Activated CD8-positive, alpha-beta T cell treated with anti-CD3 and anti-CD28 coated beads for 36 hours (primary cell): ENCODE measurements around the gene HMMR. TPM values are rescaled to one million over a fixed set of nuclear protein-coding genes. Genes with fewer than 3 reads are reported as not detected.

Source experiments
- ATAC-seq: fragments of 200-7000 bp; cut with Tn5 transposase; one replicate; pipeline ENCODE4 v1.10.0; 2021; ENCODE audit warnings: mild to moderate bottlenecking, moderate library complexity
- CTCF ChIA-PET: fragments of 350-600 bp; sonication (Branson Sonifier 250); formaldehyde crosslinking; loops from one replicate; lab custom pipeline; 2021; ENCODE audit warnings: antibody characterized with exemption; lab: Charles Lee
- POLR2A ChIA-PET: fragments of 350-600 bp; sonication (Branson Sonifier 250); formaldehyde crosslinking; loops from one replicate; lab custom pipeline; 2021; ENCODE audit warnings: antibody characterized with exemption; lab: Charles Lee
- DNase-seq: peaks from one replicate; pipeline ENCODE4 v3.0.0-alpha.2; 2020
- H3K27ac Mint-ChIP-seq: one replicate; pipeline ENCODE4 v1.8.0; 2021; ENCODE audit warnings: mild to moderate bottlenecking, mixed read lengths
- H3K27me3 Mint-ChIP-seq: one replicate; pipeline ENCODE4 v1.8.0; 2021; ENCODE audit warnings: mixed read lengths
- H3K36me3 Mint-ChIP-seq: one replicate; pipeline ENCODE4 v1.8.0; 2021; ENCODE audit warnings: low read depth, mixed read lengths
- H3K4me1 Mint-ChIP-seq: one replicate; pipeline ENCODE4 v1.8.0; 2021; ENCODE audit warnings: low read depth, mixed read lengths
- H3K4me3 Mint-ChIP-seq: one replicate; pipeline ENCODE4 v1.8.0; 2021; ENCODE audit warnings: mild to moderate bottlenecking, moderate library complexity, mixed read lengths
- H3K9me3 Mint-ChIP-seq: one replicate; pipeline ENCODE4 v1.8.0; 2021; ENCODE audit warnings: mixed read lengths
- intact Hi-C: fragments of 100-400 bp; cut with micrococcal nuclease; formaldehyde crosslinking; loops from one replicate; pipeline ENCODE4 v1.10.0; 2022
- total RNA-seq, 2 experiments: library from RNA; stranded (reverse); gene quantifications; one replicate each; pipeline ENCODE4 v1.2.3, GENCODE V29; 2021
- TF ChIP-seq, protein P1 (sequence below): fragments of 200-600 bp; IDR thresholded peaks from one replicate; pipeline ENCODE4 v1.8.0; 2022; ENCODE audit warnings: antibody characterized with exemption, mild to moderate bottlenecking

HMMR gene
- total RNA-seq, 2 experiments from 2014 or later = 94.2 to 95.2 TPM

DNA sequence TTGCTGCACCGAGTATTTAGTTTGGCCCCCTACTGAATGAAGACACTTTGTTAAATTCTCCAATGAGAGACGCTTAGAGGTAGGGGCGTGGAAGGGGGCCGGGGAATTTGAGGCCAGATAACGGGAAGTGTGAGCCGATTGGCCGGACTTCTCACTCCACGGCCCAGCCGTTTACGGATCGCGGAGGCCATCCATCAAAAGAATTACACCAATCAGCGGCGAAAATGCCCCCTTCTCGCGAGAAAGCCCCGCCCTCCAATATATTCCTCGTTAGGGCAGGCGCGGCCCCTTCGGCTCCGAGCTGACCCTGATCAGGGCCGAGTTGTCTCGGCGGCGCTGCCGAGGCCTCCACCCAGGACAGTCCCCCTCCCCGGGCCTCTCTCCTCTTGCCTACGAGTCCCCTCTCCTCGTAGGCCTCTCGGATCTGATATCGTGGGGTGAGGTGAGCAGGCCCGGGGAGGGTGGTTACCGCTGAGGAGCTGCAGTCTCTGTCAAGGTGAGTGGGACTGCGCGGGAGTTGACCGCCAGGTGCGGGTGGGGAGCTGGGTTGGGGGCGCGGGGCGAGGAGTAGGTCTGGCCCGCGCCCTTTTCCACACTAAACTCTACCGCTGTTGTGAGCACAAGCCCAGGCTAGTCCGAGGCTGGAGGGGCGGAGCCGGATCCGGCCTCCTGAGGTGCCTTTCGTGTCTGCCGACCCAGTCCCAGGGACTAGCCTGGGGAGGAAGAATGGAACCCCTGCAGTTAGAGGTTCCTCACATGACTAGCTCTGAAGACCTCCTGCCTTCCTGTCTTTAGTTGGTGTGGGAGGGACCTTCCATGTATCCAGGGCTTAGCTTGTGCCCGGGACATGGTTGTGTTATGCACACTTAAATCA is 22.9 kb upstream of the HMMR start, which contains the start of gene CCNG1:
TSS of gene CCNG1 (plus strand) at position 287 of the 874 bp plus-strand sequence. CDS start 1,662 bp downstream, outside the sequence.
- intact Hi-C loops = loop anchor here (2.0 kb wide), 1 partner anchor 23 kb away; the partner anchor contains the start of genes HMMR and NUDCD2
- CTCF ChIA-PET = interaction anchor here (0.7 to 1.9 kb wide), 4 partner anchors 23 to 88 kb away, joined by 3 to 6 read pairs (median 3); partner anchors contain the start of genes HMMR and NUDCD2
- DNase-seq = peak; percentile 96
- POLR2A ChIA-PET = interaction anchor here (0.9 to 9.0 kb wide), 7 partner anchors 10 to 69 kb away, joined by 3 to 110 read pairs (median 3); partner anchors contain the start of genes HMMR and NUDCD2
- H3K4me3 Mint-ChIP-seq = peak within 1 kb of the TSS; percentile 84
- TF ChIP-seq, protein P1, sequence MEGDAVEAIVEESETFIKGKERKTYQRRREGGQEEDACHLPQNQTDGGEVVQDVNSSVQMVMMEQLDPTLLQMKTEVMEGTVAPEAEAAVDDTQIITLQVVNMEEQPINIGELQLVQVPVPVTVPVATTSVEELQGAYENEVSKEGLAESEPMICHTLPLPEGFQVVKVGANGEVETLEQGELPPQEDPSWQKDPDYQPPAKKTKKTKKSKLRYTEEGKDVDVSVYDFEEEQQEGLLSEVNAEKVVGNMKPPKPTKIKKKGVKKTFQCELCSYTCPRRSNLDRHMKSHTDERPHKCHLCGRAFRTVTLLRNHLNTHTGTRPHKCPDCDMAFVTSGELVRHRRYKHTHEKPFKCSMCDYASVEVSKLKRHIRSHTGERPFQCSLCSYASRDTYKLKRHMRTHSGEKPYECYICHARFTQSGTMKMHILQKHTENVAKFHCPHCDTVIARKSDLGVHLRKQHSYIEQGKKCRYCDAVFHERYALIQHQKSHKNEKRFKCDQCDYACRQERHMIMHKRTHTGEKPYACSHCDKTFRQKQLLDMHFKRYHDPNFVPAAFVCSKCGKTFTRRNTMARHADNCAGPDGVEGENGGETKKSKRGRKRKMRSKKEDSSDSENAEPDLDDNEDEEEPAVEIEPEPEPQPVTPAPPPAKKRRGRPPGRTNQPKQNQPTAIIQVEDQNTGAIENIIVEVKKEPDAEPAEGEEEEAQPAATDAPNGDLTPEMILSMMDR = no peak
- peak within 1 kb of the TSS; percentile 93 for H3K27ac Mint-ChIP-seq
- peaks cover 45% of the 10 kb centered on the region for H3K4me1 Mint-ChIP-seq
- peaks cover 32% of the 10 kb centered on the region for H3K36me3 Mint-ChIP-seq
- no peaks in the 10 kb centered on the region for H3K9me3 Mint-ChIP-seq
- peak; percentile 95 for ATAC-seq
- no peaks in the 10 kb centered on the region for H3K27me3 Mint-ChIP-seq

DNA sequence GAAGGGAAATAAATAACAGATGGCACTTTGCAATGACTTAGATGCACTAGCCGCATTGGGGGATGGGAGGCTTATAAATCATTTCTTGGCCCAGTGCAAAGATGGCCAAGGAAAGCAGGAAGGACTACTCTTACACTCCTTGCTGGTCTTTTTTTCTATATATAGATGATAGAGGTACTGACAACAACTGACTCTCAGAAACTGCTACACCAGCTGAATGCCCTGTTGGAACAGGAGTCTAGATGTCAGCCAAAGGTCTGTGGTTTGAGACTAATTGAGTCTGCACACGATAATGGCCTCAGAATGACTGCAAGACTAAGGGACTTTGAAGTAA is 21.4 kb upstream of the HMMR start:
- Mint-ChIP-seq H3K27me3 (no peaks in the 10 kb centered on the region), H3K4me3 (peak overlapping the region; percentile 84), H3K36me3 (peaks cover 35% of the 10 kb centered on the region), H3K27ac (peak overlapping the region; percentile 13), H3K4me1 (peaks cover 44% of the 10 kb centered on the region), H3K9me3 (no peaks in the 10 kb centered on the region)
- DNase-seq (peak; percentile 21), ATAC-seq (no peak)
- ChIA-PET POLR2A (interaction anchor here (9.0 kb wide), 1 partner anchor 21 kb away, joined by 110 read pairs; the partner anchor contains the start of genes HMMR and NUDCD2), CTCF (interaction anchor here (2.0 kb wide), 1 partner anchor 30 kb away, joined by 8 read pairs; no protein-coding TSS in a partner anchor)
- TF ChIP-seq, protein P1 = no peak
- intact Hi-C loops = no loop called here

DNA sequence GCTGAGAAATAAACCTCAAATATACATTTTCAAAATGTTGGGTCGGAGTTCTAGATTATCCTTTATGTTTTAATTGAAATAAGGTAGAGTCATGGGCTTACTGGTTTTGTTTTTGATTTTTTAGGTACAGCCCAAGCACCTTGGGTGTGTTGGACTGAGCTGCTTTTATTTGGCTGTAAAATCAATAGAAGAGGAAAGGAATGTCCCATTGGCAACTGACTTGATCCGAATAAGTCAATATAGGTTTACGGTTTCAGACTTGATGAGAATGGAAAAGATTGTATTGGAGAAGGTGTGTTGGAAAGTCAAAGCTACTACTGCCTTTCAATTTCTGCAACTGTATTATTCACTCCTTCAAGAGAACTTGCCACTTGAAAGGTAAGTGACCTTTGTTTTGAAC is 19.5 kb upstream of the HMMR start:
- no peak for DNase-seq
- Mint-ChIP-seq H3K27ac (peak overlapping the region; percentile 36), H3K9me3 (no peaks in the 10 kb centered on the region), H3K4me1 (peaks cover 38% of the 10 kb centered on the region), H3K36me3 (peaks cover 42% of the 10 kb centered on the region), H3K27me3 (no peaks in the 10 kb centered on the region), H3K4me3 (no peak overlapping the region)
- TF ChIP-seq, protein P1 = no peak
- no peak for ATAC-seq
- POLR2A ChIA-PET = interaction anchor here (9.0 kb wide), 1 partner anchor 19 kb away, joined by 110 read pairs; the partner anchor contains the start of genes HMMR and NUDCD2
- intact Hi-C loops = no loop called here
- CTCF ChIA-PET = interaction anchor here (0.9 to 4.6 kb wide), 4 partner anchors 18 to 65 kb away, joined by 3 to 25 read pairs (median 6); partner anchors contain the start of genes HMMR, MAT2B and NUDCD2

DNA sequence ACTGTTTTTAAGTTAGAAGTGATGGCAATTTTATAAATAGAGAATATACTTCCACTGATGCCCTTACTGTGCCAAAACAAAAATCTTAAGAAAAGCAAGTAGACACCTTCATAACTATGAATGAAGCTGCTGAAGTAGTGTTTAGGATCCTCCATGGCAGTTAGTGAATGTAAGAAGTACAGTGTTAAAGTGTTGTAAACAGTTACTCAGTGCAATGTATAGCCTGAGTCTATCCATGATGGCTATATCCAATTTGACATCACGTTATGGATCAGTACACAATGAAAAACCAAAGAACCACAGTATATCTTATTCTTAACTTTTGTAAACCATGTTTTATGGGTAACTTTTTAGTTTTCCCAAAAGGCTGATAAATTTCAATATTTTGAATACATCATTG is 15.9 kb upstream of the HMMR start:
- peaks cover 57% of the 10 kb centered on the region for H3K36me3 Mint-ChIP-seq
- H3K4me1 Mint-ChIP-seq = peaks cover 21% of the 10 kb centered on the region
- H3K27ac Mint-ChIP-seq = no peak overlapping the region
- ATAC-seq (no peak), DNase-seq (no peak)
- intact Hi-C loops = no loop called here
- H3K4me3 Mint-ChIP-seq = no peak overlapping the region
- POLR2A ChIA-PET = interaction anchor here (9.0 kb wide), 1 partner anchor 15 kb away, joined by 110 read pairs; the partner anchor contains the start of genes HMMR and NUDCD2
- no peaks in the 10 kb centered on the region for H3K9me3 Mint-ChIP-seq
- CTCF ChIA-PET = no interaction called here
- no peaks in the 10 kb centered on the region for H3K27me3 Mint-ChIP-seq
- TF ChIP-seq, protein P1 = no peak
